ENCODE data around the gene CGB8. TPM values are rescaled to one million over a fixed set of nuclear protein-coding genes. Genes with fewer than 3 reads are reported as not detected.

CGB8 gene
- total RNA-seq, 6 donors from 2014 or later: not detected

DNA sequence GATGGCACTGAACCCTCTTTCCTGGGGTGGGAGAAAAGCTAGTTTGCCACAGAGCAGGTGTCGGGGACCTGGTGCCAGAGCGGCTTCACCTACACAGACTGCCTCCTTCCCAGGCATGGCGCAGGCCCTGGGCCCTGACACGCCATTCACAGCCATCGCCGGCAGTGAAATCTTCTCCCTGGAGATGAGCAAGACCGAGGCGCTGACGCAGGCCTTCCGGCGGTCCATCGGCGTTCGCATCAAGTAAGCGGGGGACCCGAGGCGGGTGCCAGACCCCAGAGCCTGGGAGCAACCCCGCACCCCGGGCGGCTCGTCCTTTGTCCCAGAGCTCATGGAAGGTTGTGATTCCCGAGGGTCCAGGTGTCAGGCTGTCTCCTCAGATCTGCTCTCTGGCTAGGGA lies 42.0 kb downstream of the CGB8 start:
- peak in 1 of 2 donors; percentile 82 for DNase-seq
- Histone ChIP-seq H3K4me1 (no peaks in the 10 kb centered on the region), H3K27me3 (no peaks in the 10 kb centered on the region), H3K36me3 (peaks cover 22 to 96% (median 62%) of the 10 kb centered on the region in 4 donors), H3K4me3 (no peak overlapping the region), H3K27ac (no peak overlapping the region), H3K9me3 (no peaks in the 10 kb centered on the region)
- no peak for ATAC-seq (ENCODE audit: low FRiP score in 2 of 2)
- 89 to 91% methylated on average over 8 to 22 of the region's 22 CpGs for WGBS, 2 donors
- TF ChIP-seq CTCF (IDR thresholded peaks at IDR 0.05) (no peak), POLR2AphosphoS5 (IDR thresholded peaks at IDR 0.05) (no peak), EP300 (IDR thresholded peaks at IDR 0.05) (no peak)

GRCh38 chr19:49004964-49005614 lies 43.8 kb downstream of the CGB8 start:
- Histone ChIP-seq H3K4me1 (no peaks in the 10 kb centered on the region), H3K27ac (no peak overlapping the region), H3K9me3 (no peaks in the 10 kb centered on the region), H3K27me3 (no peaks in the 10 kb centered on the region), H3K36me3 (peaks cover 22 to 84% (median 49%) of the 10 kb centered on the region in 4 donors), H3K4me3 (no peak overlapping the region)
- ATAC-seq (ENCODE audit: low FRiP score in 2 of 2) (no peak), DNase-seq (no peak)
- 91 to 95% methylated on average over 7 of the region's 7 CpGs for WGBS, 2 donors
- TF ChIP-seq CTCF (IDR thresholded peaks at IDR 0.05) (no peak), POLR2AphosphoS5 (IDR thresholded peaks at IDR 0.05) (no peak), POLR2A (IDR thresholded peaks at IDR 0.05) (no peak), EP300 (IDR thresholded peaks at IDR 0.05) (no peak)

DNA sequence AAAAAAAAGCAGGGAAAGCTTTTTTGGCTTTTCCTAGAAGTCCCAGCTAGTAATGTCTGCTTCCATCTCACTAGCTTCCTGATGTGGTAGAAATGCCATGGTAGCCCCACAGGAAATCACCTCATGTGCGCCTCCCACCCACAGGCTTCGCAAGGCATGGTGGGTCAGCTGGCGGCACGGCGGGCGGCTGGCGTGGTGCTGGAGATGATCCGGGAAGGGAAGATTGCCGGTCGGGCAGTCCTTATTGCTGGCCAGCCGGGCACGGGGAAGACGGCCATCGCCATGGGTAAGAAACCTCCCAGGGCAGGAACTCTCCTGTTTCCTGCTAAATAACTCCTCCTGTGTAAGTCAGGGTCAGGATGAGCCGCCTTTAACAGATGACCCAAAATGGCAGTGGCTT lies 44.8 kb downstream of the CGB8 start:
- DNase-seq (peak in 1 of 2 donors; percentile 66), ATAC-seq (ENCODE audit: low FRiP score in 2 of 2) (no peak)
- H3K27ac ChIP-seq: no peak overlapping the region
- no peak overlapping the region for H3K4me3 ChIP-seq
- no peaks in the 10 kb centered on the region for H3K27me3 ChIP-seq
- WGBS, 2 donors: 97 to 98% methylated on average over 15 of the region's 15 CpGs
- no peaks in the 10 kb centered on the region for H3K9me3 ChIP-seq
- H3K36me3 ChIP-seq: peaks cover 22 to 76% (median 41%) of the 10 kb centered on the region in 4 donors
- H3K4me1 ChIP-seq: no peaks in the 10 kb centered on the region
- TF ChIP-seq EP300 (IDR thresholded peaks at IDR 0.05): no peak
- no peak for TF ChIP-seq CTCF (IDR thresholded peaks at IDR 0.05)
- no peak for TF ChIP-seq POLR2AphosphoS5 (IDR thresholded peaks at IDR 0.05)

DNA sequence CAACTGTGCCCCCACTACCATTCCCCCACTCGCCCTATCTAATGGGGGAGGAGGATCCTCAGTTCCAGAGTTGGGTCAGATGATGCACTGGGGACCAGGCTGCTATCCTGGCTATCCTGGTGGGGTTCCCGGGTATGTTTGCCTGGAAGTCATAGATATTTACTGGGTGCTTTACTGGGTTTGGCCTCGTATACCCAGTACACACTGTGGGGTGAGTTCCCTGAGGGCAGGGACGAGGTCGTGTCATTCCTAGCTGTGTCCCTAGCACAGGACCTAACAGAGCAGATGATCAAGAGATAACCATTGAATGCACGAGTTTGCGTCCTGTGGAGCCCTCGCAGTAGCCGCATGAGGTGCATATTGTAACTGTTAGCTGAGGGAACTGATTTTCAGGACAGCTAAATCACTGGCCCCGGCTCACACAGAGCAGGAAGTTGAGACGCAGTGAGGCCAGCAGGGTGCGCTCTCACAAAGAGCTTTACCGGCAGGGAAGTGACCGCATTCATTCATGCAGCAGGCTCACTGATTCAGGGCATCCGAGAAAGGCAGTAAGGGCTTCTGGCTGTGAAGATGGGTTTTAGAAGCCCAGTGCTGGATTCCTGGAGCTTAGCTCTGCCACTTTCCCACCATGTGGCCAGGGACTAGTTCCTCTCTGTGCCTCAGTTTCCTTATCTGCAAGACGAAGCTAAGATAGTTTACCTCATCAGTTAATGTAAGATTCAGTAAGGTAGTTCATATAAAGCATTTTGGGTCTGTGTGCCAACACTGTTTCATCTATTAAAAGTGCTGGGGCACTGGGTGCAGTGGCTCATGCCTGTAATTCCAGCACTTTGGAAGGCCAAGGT lies 49.2 kb downstream of the CGB8 start:
- WGBS, 2 donors: 56 to 63% methylated on average over 14 to 16 of the region's 16 CpGs
- DNase-seq: peak in 1 of 2 donors; percentile 46

More for the DNA sequence above, 49.2 kb downstream of the CGB8 start:
- H3K9me3 ChIP-seq: no peaks in the 10 kb centered on the region
- no peak overlapping the region for H3K4me3 ChIP-seq
- H3K27me3 ChIP-seq: no peaks in the 10 kb centered on the region
- H3K36me3 ChIP-seq: peaks cover 0 to 34% (median 12%) of the 10 kb centered on the region in 4 donors
- peaks cover 3 to 7% (median 4%) of the 10 kb centered on the region in 4 donors for H3K4me1 ChIP-seq
- no peak overlapping the region for H3K27ac ChIP-seq
- TF ChIP-seq EP300 (IDR thresholded peaks at IDR 0.05) (no peak), CTCF (IDR thresholded peaks at IDR 0.05) (peak; percentile 19 to 55 (median 41))
- peak; percentile 55 to 84 for ATAC-seq (ENCODE audit: low FRiP score in 2 of 2)

Measured in upper lobe of left lung (tissue), 6 donors.